HepG2 (cell line): Measurements from ENCODE around the gene CTSW. TPM values are rescaled to one million over a fixed set of nuclear protein-coding genes. Genes with fewer than 3 reads are reported as not detected.
A peak's percentile ranks its signal among the peaks of the same experiment; 100 is the strongest.

ENCODE experiments used
- DNMT1 ChIP-seq: sonication (generic); formaldehyde crosslinking; IDR thresholded peaks from 2 replicates; pipeline ENCODE4 v1.5.1; 2020; ENCODE audit warnings: mild to moderate bottlenecking, missing genetic modification reagents
- JDP2 ChIP-seq: sonication (generic); formaldehyde crosslinking; IDR thresholded peaks from 2 replicates; pipeline ENCODE4 v1.8.1; 2022; ENCODE audit warnings: missing genetic modification reagents, borderline replicate concordance
- KDM3A ChIP-seq: IDR thresholded peaks from 2 replicates; pipeline ENCODE4 v1.6.1; 2018; ENCODE audit warnings: low read depth, missing compliant biosample characterization
- MAFG ChIP-seq: sonication (generic); formaldehyde crosslinking; IDR thresholded peaks from 2 replicates; pipeline ENCODE4 v1.5.1; 2020; ENCODE audit warnings: mild to moderate bottlenecking, missing genetic modification reagents
- PHF8 ChIP-seq: sonication (generic); formaldehyde crosslinking; IDR thresholded peaks from 2 replicates; pipeline ENCODE4 v1.5.0; 2020; ENCODE audit warnings: missing genetic modification reagents
- POLR2G ChIP-seq: fragments of 200-400 bp; formaldehyde crosslinking; IDR thresholded peaks from 2 replicates; pipeline ENCODE4 v1.6.1; 2018; ENCODE audit warnings: mild to moderate bottlenecking, low read depth, low read length, moderate library complexity
- PTBP1 ChIP-seq: fragments of 200-400 bp; formaldehyde crosslinking; IDR thresholded peaks from 2 replicates; pipeline ENCODE4 v1.6.1; 2018; ENCODE audit warnings: low read length, low read depth; ENCODE audit not compliant: poor library complexity, severe bottlenecking
- RXRA ChIP-seq: sonication (generic); formaldehyde crosslinking; IDR thresholded peaks from 2 replicates; pipeline ENCODE4 v1.5.1; 2020; ENCODE audit warnings: missing genetic modification reagents
- RXRB ChIP-seq: IDR thresholded peaks from 2 replicates; pipeline ENCODE4 v1.6.1; 2016; ENCODE audit warnings: borderline replicate concordance, missing genetic modification reagents, missing compliant biosample characterization
- SMC3 ChIP-seq: IDR thresholded peaks from 2 replicates; pipeline ENCODE4 v1.6.1; 2011; ENCODE audit warnings: low read length, improper control_type of control experiment
- TARDBP ChIP-seq: sonication (generic); formaldehyde crosslinking; IDR thresholded peaks from 2 replicates; pipeline ENCODE4 v1.8.0; 2022; ENCODE audit warnings: mild to moderate bottlenecking, missing genetic modification reagents
- THYN1 ChIP-seq: sonication (generic); formaldehyde crosslinking; IDR thresholded peaks from 2 replicates; pipeline ENCODE4 v1.8.1; 2023; ENCODE audit warnings: low read depth, mild to moderate bottlenecking, moderate library complexity, missing genetic modification reagents, borderline replicate concordance
- ZFP1 ChIP-seq: IDR thresholded peaks from 2 replicates; pipeline ENCODE4 v1.6.1; 2016
- ZMYM4 ChIP-seq: sonication (generic); formaldehyde crosslinking; IDR thresholded peaks from 2 replicates; pipeline ENCODE4 v1.8.1; 2023; ENCODE audit warnings: mild to moderate bottlenecking, missing genetic modification reagents
- ZNF121 ChIP-seq: sonication (generic); formaldehyde crosslinking; IDR thresholded peaks from 2 replicates; pipeline ENCODE4 v1.5.0; 2020; ENCODE audit warnings: mild to moderate bottlenecking, missing genetic modification reagents
- ZNF350 ChIP-seq: sonication (generic); formaldehyde crosslinking; IDR thresholded peaks from 2 replicates; pipeline ENCODE4 v1.4.0; 2020; ENCODE audit warnings: mild to moderate bottlenecking, low read depth, missing genetic modification reagents, borderline replicate concordance
- ZNF354B ChIP-seq: sonication (generic); formaldehyde crosslinking; IDR thresholded peaks from 2 replicates; pipeline ENCODE4 v1.8.0; 2022; ENCODE audit warnings: mild to moderate bottlenecking, missing genetic modification reagents
- ZNF501 ChIP-seq: sonication (generic); formaldehyde crosslinking; IDR thresholded peaks from 2 replicates; pipeline ENCODE4 v1.5.1; 2020; ENCODE audit warnings: mild to moderate bottlenecking, moderate library complexity, missing genetic modification reagents
- ZNF737 ChIP-seq: sonication (generic); formaldehyde crosslinking; IDR thresholded peaks from 2 replicates; pipeline ENCODE4 v1.5.0; 2020; ENCODE audit warnings: missing genetic modification reagents, mild to moderate bottlenecking, borderline replicate concordance
- ZNF891 ChIP-seq: sonication (generic); formaldehyde crosslinking; IDR thresholded peaks from 2 replicates; pipeline ENCODE4 v1.5.0; 2020; ENCODE audit warnings: mild to moderate bottlenecking, missing genetic modification reagents
- ZSCAN9 ChIP-seq: IDR thresholded peaks from 2 replicates; pipeline ENCODE4 v1.6.1; 2016; ENCODE audit warnings: borderline replicate concordance
- polyA plus RNA-seq, 8 experiments: library from polyadenylated mRNA; depleted of rRNA in 3 of 8; stranded (reverse) in 7 of 8; unstranded in 1 of 8; fragments of >200 nt; fragmentation: Illumina TruSeq in 4 of 8; extraction: Trizol in 4 of 8; gene quantifications; 2 replicates each; pipeline versions ENCODE4 v1.2.1 to v1.2.3, GENCODE V29; 2011 to 2016; ENCODE audit warnings: low read depth in 4 of 8, missing spikeins in 1 of 8, mixed read lengths in 1 of 8; ENCODE audit not compliant: insufficient read depth in 1 of 8
- total RNA-seq, 5 experiments: library from RNA; depleted of rRNA; stranded (reverse); fragments of >200 nt; fragmentation: Illumina TruSeq; extraction: Trizol; gene quantifications; 2 replicates each; pipeline ENCODE4 v1.2.3, GENCODE V29; 2016; ENCODE audit warnings: low read depth in 1 of 5
- TF ChIP-seq, protein P1 (sequence below): sonication (generic); formaldehyde crosslinking; IDR thresholded peaks from 2 replicates; pipeline ENCODE4 v1.4.0; 2020; ENCODE audit warnings: mild to moderate bottlenecking, missing genetic modification reagents
- TF ChIP-seq, protein P2 (sequence below): sonication (generic); formaldehyde crosslinking; IDR thresholded peaks from 2 replicates; pipeline ENCODE4 v1.5.0; 2020; ENCODE audit warnings: mild to moderate bottlenecking, missing genetic modification reagents
- TF ChIP-seq, protein P3 (sequence below): sonication (generic); formaldehyde crosslinking; IDR thresholded peaks from 2 replicates; pipeline ENCODE4 v1.4.0; 2020; ENCODE audit warnings: mild to moderate bottlenecking, missing genetic modification reagents
- TF ChIP-seq, protein P4 (sequence below), 2 experiments: fragments of 450-650 bp in 1 of 2; sonication (generic) in 1 of 2; formaldehyde crosslinking; IDR thresholded peaks; 2 replicates each; pipeline versions ENCODE4 v1.5.0 to v1.8.0; 2020 to 2022; ENCODE audit warnings: mild to moderate bottlenecking in 1 of 2, missing genetic modification reagents in 1 of 2
- TF ChIP-seq, protein P5 (sequence below): sonication (generic); formaldehyde crosslinking; IDR thresholded peaks from 2 replicates; pipeline ENCODE4 v1.4.0; 2020; ENCODE audit warnings: mild to moderate bottlenecking, missing genetic modification reagents

CTSW gene
- total and polyA plus RNA-seq, 2 of the 13 experiments (the other 11 are each of a cell fraction or from before 2014, with no cell fraction given) = 0.09 TPM; not detected in 1

DNA sequence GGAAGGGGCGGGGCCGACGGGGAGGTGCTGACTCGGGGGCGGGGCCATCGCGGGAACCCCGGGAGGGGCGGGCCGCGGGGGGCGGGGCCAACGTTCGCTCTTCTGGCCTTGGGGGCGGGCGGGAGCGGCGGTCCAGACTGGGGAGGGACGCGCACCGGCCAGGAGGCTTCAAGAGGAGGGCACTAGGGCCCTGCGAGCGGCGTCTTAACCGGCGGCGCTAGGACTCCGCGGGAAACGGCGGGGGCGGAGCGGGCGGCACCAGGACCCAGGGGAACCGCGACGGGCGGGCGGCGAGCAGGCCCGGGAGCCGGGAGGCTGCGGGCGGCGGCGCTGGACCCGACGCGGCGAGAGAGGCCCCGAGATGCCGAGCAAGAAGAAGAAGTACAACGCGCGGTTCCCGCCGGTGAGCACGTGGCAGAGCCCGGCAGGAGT, 39.5 kb downstream of the CTSW start, which contains the start of gene DRAP1 (continued):
- TF ChIP-seq, protein P1, sequence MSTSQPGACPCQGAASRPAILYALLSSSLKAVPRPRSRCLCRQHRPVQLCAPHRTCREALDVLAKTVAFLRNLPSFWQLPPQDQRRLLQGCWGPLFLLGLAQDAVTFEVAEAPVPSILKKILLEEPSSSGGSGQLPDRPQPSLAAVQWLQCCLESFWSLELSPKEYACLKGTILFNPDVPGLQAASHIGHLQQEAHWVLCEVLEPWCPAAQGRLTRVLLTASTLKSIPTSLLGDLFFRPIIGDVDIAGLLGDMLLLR (CRISPR knock-in tag) = peak; percentile 76
- TF ChIP-seq, protein P2, sequence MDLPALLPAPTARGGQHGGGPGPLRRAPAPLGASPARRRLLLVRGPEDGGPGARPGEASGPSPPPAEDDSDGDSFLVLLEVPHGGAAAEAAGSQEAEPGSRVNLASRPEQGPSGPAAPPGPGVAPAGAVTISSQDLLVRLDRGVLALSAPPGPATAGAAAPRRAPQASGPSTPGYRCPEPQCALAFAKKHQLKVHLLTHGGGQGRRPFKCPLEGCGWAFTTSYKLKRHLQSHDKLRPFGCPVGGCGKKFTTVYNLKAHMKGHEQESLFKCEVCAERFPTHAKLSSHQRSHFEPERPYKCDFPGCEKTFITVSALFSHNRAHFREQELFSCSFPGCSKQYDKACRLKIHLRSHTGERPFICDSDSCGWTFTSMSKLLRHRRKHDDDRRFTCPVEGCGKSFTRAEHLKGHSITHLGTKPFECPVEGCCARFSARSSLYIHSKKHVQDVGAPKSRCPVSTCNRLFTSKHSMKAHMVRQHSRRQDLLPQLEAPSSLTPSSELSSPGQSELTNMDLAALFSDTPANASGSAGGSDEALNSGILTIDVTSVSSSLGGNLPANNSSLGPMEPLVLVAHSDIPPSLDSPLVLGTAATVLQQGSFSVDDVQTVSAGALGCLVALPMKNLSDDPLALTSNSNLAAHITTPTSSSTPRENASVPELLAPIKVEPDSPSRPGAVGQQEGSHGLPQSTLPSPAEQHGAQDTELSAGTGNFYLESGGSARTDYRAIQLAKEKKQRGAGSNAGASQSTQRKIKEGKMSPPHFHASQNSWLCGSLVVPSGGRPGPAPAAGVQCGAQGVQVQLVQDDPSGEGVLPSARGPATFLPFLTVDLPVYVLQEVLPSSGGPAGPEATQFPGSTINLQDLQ = no peak
- TF ChIP-seq PHF8 (CRISPR knock-in tag) (peak; percentile 53; the same call in 1 of the 2 replicates), THYN1 (CRISPR knock-in tag) (no peak), POLR2G (peak; percentile 61), ZMYM4 (CRISPR knock-in tag) (peak; percentile 95), ZNF350 (CRISPR knock-in tag) (peak; percentile 73), RXRA (no peak; the same call in 1 of the 2 replicates), KDM3A (CRISPR knock-in tag) (peak; percentile 77; the same call in 1 of the 2 replicates), MAFG (CRISPR knock-in tag) (0 out of 2 replicates have a peak, but pooled peaks have one; percentile 42), PTBP1 (no peak), ZNF737 (CRISPR knock-in tag) (no peak), ZNF121 (CRISPR knock-in tag) (peak; percentile 32; the same call in 1 of the 2 replicates), JDP2 (CRISPR knock-in tag) (no peak), DNMT1 (CRISPR knock-in tag) (0 out of 2 replicates have a peak, but pooled peaks have one; percentile 25), ZNF501 (no peak), ZNF891 (CRISPR knock-in tag) (no peak), ZFP1 (CRISPR knock-in tag) (0 out of 2 replicates have a peak, but pooled peaks have one; percentile 79), SMC3 (no peak), ZSCAN9 (CRISPR knock-in tag) (no peak), ZNF354B (CRISPR knock-in tag) (no peak), TARDBP (CRISPR knock-in tag) (peak; percentile 91), RXRB (CRISPR knock-in tag) (peak; percentile 70; the same call in 1 of the 2 replicates)
- TF ChIP-seq, protein P3, sequence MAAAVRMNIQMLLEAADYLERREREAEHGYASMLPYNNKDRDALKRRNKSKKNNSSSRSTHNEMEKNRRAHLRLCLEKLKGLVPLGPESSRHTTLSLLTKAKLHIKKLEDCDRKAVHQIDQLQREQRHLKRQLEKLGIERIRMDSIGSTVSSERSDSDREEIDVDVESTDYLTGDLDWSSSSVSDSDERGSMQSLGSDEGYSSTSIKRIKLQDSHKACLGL (CRISPR knock-in tag) = 0 out of 2 replicates have a peak, but pooled peaks have one; percentile 9
- TF ChIP-seq, protein P4, sequence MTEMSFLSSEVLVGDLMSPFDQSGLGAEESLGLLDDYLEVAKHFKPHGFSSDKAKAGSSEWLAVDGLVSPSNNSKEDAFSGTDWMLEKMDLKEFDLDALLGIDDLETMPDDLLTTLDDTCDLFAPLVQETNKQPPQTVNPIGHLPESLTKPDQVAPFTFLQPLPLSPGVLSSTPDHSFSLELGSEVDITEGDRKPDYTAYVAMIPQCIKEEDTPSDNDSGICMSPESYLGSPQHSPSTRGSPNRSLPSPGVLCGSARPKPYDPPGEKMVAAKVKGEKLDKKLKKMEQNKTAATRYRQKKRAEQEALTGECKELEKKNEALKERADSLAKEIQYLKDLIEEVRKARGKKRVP (CRISPR knock-in tag; IDR thresholded peaks at IDR 0.05) = no peak
- TF ChIP-seq, protein P5, sequence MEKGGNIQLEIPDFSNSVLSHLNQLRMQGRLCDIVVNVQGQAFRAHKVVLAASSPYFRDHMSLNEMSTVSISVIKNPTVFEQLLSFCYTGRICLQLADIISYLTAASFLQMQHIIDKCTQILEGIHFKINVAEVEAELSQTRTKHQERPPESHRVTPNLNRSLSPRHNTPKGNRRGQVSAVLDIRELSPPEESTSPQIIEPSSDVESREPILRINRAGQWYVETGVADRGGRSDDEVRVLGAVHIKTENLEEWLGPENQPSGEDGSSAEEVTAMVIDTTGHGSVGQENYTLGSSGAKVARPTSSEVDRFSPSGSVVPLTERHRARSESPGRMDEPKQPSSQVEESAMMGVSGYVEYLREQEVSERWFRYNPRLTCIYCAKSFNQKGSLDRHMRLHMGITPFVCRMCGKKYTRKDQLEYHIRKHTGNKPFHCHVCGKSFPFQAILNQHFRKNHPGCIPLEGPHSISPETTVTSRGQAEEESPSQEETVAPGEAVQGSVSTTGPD = no peak
